ENCODE measurements around the gene TNRC18. TPM values are rescaled to one million over a fixed set of nuclear protein-coding genes. Genes with fewer than 3 reads are reported as not detected.

The TNRC18 gene
- total RNA-seq, 1 experiment from 2014 or later = 159 TPM

Other genes starting within 250 kb of the TNRC18 start
- gene WIPI2, start 233.6 kb downstream of the TNRC18 start, total RNA-seq (2021) = 120 and 124 TPM in 2 replicates
- gene SLC29A4, start 140.9 kb downstream of the TNRC18 start, total RNA-seq (2021) = 7.9 and 10.3 TPM in 2 replicates
- 29.1 and 39.0 TPM in 2 replicates for gene FBXL18, start 90.0 kb upstream of the TNRC18 start, total RNA-seq (2021)
- 5,595 and 6,962 TPM in 2 replicates for gene ACTB, start 106.8 kb upstream of the TNRC18 start, total RNA-seq (2021)
- gene FSCN1, start 169.0 kb upstream of the TNRC18 start, total RNA-seq (2021) = 379 and 381 TPM in 2 replicates